SK-N-SH treated with all-trans-retinoic acid at 6 μM for 48 hours (cell line): ENCODE results near the gene NYAP2.

Experiments
- GLIS3 ChIP-seq: fragments of 250-450 bp; sonication (Bioruptor Pico); IDR thresholded peaks from 2 replicates; pipeline ENCODE4 v1.5.0; 2020; ENCODE audit warnings: mild to moderate bottlenecking, moderate library complexity
- ISL1 ChIP-seq: fragments of 250-450 bp; sonication (Bioruptor Pico); IDR thresholded peaks from 2 replicates; pipeline ENCODE4 v2.1.2; 2022; ENCODE audit warnings: mild to moderate bottlenecking, moderate library complexity
- ZFP30 ChIP-seq: fragments of 450-650 bp; formaldehyde crosslinking; IDR thresholded peaks from 2 replicates; pipeline ENCODE4 v1.5.0; 2022; ENCODE audit warnings: mild to moderate bottlenecking, moderate library complexity

DNA sequence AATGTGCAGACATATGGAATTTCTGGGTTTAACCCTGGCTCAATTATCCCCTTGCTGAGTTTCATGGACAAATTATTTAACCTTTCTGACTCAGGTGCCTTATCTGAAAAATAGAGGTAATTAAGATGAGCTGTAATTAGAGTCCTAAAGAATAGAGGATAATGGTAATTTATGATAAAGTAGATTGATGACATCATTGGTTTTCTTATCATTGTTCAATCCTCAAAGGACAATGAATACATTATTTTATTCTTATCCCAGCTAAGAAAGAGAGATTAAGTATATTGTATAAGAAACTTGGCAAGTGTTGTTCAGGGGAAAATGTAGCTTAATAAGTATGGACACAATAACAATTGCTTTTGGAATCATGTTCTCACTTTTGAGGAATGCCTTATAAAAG is 279.3 kb downstream of the NYAP2 start:
- TF ChIP-seq GLIS3 (CRISPR knock-in tag) (no peak), ISL1 (CRISPR knock-in tag) (no peak), ZFP30 (CRISPR knock-in tag) (no peak)
